Esophagus squamous epithelium (tissue), 5 donors: ENCODE results near the gene EFNA4. TPM values are rescaled to one million over a fixed set of nuclear protein-coding genes. Genes with fewer than 3 reads are reported as not detected.
A peak's percentile ranks its signal among the peaks of the same experiment; 100 is the strongest.

Source experiments
- DNase-seq: peaks from one replicate; lab custom pipeline; 2025; lab: John Stamatoyannopoulos, UW
- H3K27ac ChIP-seq, 4 donors: fragments of 200-600 bp; sonication (generic); one replicate each; pipeline ENCODE4 v1.5.1; 2016 to 2019; ENCODE audit warnings: mild to moderate bottlenecking in 1 of 4
- H3K27me3 ChIP-seq, 4 donors: fragments of 200-600 bp; sonication (generic); 1 replicate in 3 of 4; 2 replicates in 1 of 4; pipeline versions ENCODE4 v1.5.1 to v1.6.0; 2017 to 2021; ENCODE audit warnings: antibody characterized with exemption in 1 of 4
- H3K36me3 ChIP-seq, 3 donors: fragments of 200-600 bp; sonication (generic); one replicate each; pipeline ENCODE4 v1.5.1; 2016 to 2019
- H3K4me1 ChIP-seq, 3 donors: fragments of 200-600 bp; sonication (generic); one replicate each; pipeline ENCODE4 v1.5.1; 2017 to 2019
- H3K4me3 ChIP-seq, 4 donors: fragments of 200-600 bp; sonication (generic); 1 replicate in 3 of 4; 2 replicates in 1 of 4; pipeline ENCODE4 v1.5.1; 2016 to 2019; ENCODE audit warnings: mild to moderate bottlenecking in 2 of 4, moderate library complexity in 1 of 4
- H3K9me3 ChIP-seq, 3 donors: fragments of 200-600 bp; sonication (generic); one replicate each; pipeline ENCODE4 v1.5.1; 2016 to 2019
- POLR2A ChIP-seq, 4 donors: fragments of 450-650 bp; IDR thresholded peaks; one replicate each; pipeline ENCODE4 v1.6.1; 2017; ENCODE audit warnings: antibody characterized with exemption in 4 of 4, mild to moderate bottlenecking in 4 of 4, moderate library complexity in 3 of 4
- WGBS, 2 donors: methylation state at CpG; one replicate each; pipeline ENCODE4 v1.1.5; 2018; 5-methylcytosine and 5-hydroxymethylcytosine counted together
- intact Hi-C: fragments of 100-400 bp; cut with DNase I; formaldehyde crosslinking; loops from one replicate; pipeline ENCODE4 v1.15.0; 2022
- total RNA-seq, 4 donors: library from RNA; depleted of rRNA; stranded (reverse); fragments of >200 nt; gene quantifications; one replicate each; pipeline ENCODE4 v1.1.0, GENCODE V29; 2016
- TF ChIP-seq, protein P1 (sequence below), 6 experiments: fragments of 450-650 bp in 4 of 6; fragments of 200-600 bp in 2 of 6; sonication (generic) in 2 of 6; IDR thresholded peaks; one replicate each; pipeline ENCODE4 v1.5.1; 2016 to 2019; ENCODE audit warnings: antibody characterized with exemption in 6 of 6, mild to moderate bottlenecking in 4 of 6, moderate library complexity in 4 of 6
- donor health status: DM: yes; HTN: yes; CAD: no.

Gene EFNA4
- total RNA-seq, 4 donors from 2014 or later: 8.1 to 22.9 (median 12.2) TPM

DNA sequence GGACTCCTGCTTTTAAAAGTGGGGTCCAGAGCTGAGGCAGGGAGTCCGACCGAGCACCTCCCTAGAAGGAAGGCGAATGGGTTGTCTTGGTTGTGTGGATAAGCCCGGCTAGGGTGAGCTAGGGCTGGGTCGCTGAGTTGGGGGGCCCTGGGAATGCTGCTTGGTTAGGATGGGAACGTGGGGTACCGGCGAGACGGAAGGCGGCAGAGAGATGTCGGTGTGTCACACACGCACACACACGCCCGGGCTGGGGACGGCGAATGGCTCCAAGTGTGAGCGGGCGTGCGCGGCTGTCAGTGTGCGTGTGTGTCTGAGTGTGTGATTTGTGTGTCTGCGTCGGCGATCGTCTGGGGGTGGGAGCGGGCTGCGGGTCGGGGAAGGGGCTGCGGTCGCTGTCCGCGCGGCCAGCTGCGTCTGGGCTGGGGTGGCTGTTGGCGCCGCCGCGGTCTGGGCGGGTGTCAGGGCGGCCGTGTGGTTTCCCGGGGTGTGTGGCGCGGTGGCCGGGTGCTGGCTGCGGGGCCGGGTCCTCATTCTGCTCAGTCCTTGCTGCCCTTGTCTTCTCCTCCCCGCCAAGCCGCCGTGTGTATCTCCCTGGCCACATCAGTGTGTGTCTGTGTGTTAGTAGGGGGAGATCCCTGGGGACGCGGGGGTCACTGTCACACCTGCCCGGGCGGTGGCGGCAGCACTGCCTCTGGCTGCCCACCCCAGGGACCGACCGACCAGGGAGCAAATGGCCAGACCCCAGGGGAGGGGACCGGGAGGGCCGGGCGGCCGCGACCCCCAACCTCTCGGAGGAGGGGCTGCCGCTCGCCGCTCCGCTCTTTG, 16.2 kb downstream of the EFNA4 start:
- TF ChIP-seq, protein P1, sequence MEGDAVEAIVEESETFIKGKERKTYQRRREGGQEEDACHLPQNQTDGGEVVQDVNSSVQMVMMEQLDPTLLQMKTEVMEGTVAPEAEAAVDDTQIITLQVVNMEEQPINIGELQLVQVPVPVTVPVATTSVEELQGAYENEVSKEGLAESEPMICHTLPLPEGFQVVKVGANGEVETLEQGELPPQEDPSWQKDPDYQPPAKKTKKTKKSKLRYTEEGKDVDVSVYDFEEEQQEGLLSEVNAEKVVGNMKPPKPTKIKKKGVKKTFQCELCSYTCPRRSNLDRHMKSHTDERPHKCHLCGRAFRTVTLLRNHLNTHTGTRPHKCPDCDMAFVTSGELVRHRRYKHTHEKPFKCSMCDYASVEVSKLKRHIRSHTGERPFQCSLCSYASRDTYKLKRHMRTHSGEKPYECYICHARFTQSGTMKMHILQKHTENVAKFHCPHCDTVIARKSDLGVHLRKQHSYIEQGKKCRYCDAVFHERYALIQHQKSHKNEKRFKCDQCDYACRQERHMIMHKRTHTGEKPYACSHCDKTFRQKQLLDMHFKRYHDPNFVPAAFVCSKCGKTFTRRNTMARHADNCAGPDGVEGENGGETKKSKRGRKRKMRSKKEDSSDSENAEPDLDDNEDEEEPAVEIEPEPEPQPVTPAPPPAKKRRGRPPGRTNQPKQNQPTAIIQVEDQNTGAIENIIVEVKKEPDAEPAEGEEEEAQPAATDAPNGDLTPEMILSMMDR (IDR thresholded peaks at IDR 0.05): no peak
- TF ChIP-seq POLR2A (IDR thresholded peaks at IDR 0.05): no peak
- Histone ChIP-seq H3K4me3 (peak overlapping the region; percentile 61 to 71 (median 64)), H3K9me3 (no peaks in the 10 kb centered on the region), H3K4me1 (peaks cover 61 to 74% (median 64%) of the 10 kb centered on the region in 3 donors), H3K36me3 (no peaks in the 10 kb centered on the region), H3K27ac (peak overlapping the region in 3 of 4 donors; percentile 79 to 90 (median 82)), H3K27me3 (peaks cover 0 to 59% (median 20%) of the 10 kb centered on the region in 4 donors)
- whole genome bisulfite sequencing, 2 donors: 0 to 2% methylated on average over 9 to 28 of the region's 67 CpGs
- intact Hi-C loops: no loop called here
- no peak for DNase-seq

DNA sequence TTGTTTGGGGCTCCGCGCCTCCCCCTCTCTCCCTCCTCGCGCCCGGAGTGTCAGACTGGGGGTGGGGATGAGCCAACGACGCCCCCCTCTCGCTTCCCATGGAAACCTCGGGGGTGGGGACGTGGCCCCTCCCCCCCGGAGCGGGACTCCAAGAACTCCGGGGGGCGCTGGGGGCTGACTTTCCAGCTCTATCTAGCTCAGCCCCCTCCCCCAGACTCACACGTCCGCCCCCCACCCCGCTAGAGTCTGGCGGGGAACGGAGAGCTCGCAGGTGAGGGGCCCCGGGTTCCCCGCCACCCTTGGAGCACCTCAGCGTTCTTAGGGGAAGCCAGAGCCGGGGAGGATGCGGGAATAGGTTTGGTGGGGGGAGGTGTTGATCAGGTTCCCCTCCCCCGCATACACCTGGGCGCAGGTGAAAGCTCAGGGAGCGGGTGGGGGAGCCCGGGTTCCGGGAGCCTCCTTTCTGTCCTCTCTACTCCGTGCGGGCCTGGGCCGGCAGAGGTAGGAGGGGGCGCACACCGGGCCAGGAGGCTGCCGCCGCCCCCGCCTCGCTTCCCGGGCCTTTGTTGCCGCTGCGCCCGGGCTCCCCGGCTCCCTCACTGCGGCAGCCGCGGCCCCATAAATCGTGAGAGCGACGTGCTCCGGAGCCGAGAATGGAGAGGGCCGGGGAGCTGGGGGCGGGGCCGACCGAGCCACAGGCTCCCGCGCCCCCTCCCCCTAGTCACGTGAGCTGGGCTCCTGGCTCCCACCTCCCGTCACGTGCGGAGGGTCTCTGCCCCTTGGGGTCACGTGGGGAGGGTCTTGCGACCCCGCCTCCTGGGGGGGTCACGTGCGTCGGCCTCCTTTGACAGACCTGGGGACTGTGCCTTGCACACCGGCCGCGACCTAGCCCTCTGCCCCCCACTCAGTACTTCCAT, 17.0 kb downstream of the EFNA4 start:
- no peaks in the 10 kb centered on the region for H3K36me3 ChIP-seq
- no peaks in the 10 kb centered on the region for H3K9me3 ChIP-seq
- H3K27me3 ChIP-seq: peaks cover 0 to 59% (median 20%) of the 10 kb centered on the region in 4 donors
- intact Hi-C loops: no loop called here
- H3K4me3 ChIP-seq: peak overlapping the region; percentile 61 to 71 (median 64)
- H3K4me1 ChIP-seq: peaks cover 63 to 77% (median 66%) of the 10 kb centered on the region in 3 donors
- no peak for TF ChIP-seq POLR2A (IDR thresholded peaks at IDR 0.05)
- TF ChIP-seq, protein P1 (IDR thresholded peaks at IDR 0.05): no peak
- DNase-seq: no peak
- H3K27ac ChIP-seq: peak overlapping the region in 3 of 4 donors; percentile 79 to 90 (median 82)
- WGBS, 2 donors: 14% methylated on average over 3 of the region's 71 CpGs; no CpG with 5 or more reads in 1 of the 2 donors

DNA sequence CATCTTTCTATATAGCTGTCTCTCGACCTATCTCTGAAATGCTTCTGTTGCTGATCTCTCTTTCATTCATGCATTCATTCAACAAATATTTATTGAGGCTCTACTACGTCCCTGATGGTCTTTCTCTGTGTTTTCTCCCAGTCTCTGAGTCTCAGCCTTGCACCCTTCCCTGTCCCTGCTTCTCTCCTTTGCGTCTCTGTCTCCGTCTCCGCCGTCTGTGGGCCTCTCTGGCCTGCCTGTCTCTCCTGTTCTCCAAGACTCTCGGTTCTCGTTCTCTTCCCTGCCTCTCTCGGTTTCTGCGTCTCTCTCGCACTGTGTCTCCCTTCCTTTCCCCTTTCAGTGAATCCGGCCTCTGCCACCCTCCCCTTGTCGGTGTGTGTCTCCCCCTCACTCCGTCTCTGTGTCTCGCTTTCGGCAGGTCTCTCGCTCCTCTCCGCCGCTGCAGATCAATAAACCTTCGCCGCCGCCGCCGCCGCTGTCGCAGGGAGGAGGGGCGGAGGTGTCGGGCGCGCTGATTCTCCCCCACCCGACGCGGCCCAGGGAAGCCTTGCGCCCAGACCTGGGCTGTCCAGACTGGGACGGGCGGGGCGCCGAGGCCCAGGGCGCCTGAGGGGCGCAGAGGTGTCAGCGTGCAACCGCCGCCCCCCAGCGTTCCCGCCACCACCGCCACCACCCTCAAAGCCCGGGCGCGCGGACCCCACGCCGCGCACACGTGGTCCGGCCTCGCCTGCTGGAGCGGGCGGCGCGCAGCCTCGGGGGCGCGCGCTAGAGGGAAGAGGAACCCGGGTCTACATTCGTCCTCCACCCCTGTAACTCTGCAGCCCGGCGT, 18.1 kb downstream of the EFNA4 start:
- DNase-seq: no peak
- peaks cover 0 to 4% (median 0%) of the 10 kb centered on the region in 3 donors for H3K36me3 ChIP-seq
- intact Hi-C loops: no loop called here
- no peaks in the 10 kb centered on the region for H3K9me3 ChIP-seq
- WGBS, 2 donors: 2 to 7% methylated on average over 18 to 33 of the region's 68 CpGs
- peak overlapping the region; percentile 15 to 71 (median 50) for H3K4me3 ChIP-seq
- peaks cover 72 to 88% (median 72%) of the 10 kb centered on the region in 3 donors for H3K4me1 ChIP-seq
- TF ChIP-seq, protein P1 (IDR thresholded peaks at IDR 0.05): no peak
- TF ChIP-seq POLR2A (IDR thresholded peaks at IDR 0.05): no peak
- peaks cover 0 to 59% (median 20%) of the 10 kb centered on the region in 4 donors for H3K27me3 ChIP-seq
- peak overlapping the region; percentile 90 to 97 (median 96) for H3K27ac ChIP-seq

DNA sequence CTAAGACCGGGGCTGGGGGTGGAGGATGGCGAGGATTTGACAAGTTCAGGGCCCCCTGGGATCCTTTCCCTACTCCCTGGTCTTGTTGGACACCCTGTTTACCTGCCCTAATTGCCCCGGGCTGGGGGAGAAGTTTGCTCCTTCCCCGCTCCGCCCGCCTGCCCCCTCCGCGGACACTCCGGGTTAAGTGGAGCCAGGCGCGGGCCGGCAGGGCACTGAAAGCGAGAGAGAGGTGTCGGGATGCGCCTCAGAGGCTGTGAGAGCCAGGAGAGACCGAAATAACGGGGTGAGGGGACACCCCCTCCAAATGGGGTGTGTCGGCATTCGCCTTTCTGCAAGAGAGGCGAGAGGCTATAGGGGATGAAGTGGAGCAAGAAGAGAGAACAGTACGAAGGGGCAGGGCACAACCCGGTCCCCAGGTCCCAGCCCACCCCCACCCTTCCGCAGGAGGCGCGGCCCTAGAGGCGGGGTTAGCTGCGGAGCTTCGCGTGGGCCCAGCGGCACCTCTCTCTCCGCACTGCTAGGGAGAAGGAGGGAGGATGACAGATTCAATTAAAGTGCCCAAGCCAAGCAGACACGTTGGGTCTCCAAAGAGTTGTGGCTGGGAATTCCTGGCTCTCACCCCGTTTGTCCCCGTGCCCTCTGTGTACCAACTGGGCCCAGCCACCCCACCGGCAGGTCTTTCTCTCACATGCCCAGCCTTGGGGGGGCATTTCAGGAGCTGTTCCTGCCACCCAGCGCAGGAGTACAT, 18.9 kb downstream of the EFNA4 start:
- TF ChIP-seq, protein P1 (IDR thresholded peaks at IDR 0.05): no peak
- TF ChIP-seq POLR2A (IDR thresholded peaks at IDR 0.05): no peak
- Histone ChIP-seq H3K4me3 (peak overlapping the region; percentile 15 to 71 (median 50)), H3K27me3 (peaks cover 0 to 59% (median 20%) of the 10 kb centered on the region in 4 donors), H3K27ac (peak overlapping the region; percentile 90 to 97 (median 96)), H3K36me3 (peaks cover 0 to 8% (median 0%) of the 10 kb centered on the region in 3 donors), H3K4me1 (peaks cover 72 to 88% (median 72%) of the 10 kb centered on the region in 3 donors), H3K9me3 (no peaks in the 10 kb centered on the region)
- DNase-seq: no peak
- intact Hi-C loops: no loop called here
- 2 to 3% methylated on average over 10 to 23 of the region's 36 CpGs for WGBS, 2 donors
